ENCODE data around the gene TCF25.

TCF25 gene

DNA sequence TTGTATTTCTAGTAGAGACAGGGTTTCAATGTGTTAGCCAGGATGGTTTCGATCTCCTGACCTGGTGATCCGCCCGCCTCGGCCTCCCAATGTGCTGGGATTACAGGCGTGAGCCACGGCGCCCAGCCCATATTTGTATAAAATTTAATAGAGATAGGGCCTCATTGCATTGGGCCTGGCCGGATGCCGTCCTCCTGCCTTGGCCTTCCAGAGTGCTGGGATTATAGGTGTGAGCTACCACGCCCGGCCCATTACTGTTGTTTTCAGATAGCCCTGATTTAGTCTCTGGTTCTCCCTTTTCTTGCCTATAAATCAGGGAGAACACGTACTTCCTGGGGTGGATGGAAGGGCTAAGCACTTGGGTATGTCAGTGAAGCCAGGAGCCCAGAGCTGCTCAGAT, 78.7 kb downstream of the TCF25 start:
- TF ChIP-seq, protein P1, sequence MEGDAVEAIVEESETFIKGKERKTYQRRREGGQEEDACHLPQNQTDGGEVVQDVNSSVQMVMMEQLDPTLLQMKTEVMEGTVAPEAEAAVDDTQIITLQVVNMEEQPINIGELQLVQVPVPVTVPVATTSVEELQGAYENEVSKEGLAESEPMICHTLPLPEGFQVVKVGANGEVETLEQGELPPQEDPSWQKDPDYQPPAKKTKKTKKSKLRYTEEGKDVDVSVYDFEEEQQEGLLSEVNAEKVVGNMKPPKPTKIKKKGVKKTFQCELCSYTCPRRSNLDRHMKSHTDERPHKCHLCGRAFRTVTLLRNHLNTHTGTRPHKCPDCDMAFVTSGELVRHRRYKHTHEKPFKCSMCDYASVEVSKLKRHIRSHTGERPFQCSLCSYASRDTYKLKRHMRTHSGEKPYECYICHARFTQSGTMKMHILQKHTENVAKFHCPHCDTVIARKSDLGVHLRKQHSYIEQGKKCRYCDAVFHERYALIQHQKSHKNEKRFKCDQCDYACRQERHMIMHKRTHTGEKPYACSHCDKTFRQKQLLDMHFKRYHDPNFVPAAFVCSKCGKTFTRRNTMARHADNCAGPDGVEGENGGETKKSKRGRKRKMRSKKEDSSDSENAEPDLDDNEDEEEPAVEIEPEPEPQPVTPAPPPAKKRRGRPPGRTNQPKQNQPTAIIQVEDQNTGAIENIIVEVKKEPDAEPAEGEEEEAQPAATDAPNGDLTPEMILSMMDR (IDR thresholded peaks at IDR 0.05; ENCODE audit: low read depth, low read length) = no peak
- DNase-seq (ENCODE audit: extremely low read depth, low read depth) = no peak

DNA sequence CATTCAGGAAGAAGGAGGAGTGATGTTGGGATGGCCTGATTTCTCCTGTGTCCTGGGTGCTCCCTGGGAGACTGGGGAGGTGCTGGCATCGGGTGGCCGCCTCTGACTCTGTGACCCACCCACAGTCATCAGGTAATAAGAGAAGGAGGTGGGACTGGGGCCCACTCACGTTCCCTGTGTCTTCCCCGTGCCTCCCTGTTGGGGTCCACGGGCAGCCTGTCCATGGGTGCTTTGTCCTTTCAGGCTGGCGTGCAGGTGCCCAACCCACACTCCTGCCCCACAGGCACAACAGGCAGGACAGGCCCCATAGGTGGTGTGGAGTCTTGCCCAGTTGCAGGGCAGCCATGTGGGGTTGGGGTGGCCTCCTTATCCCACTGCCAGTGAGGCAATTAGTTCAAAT, 79.2 kb downstream of the TCF25 start:
- DNase-seq (ENCODE audit: extremely low read depth, low read depth) = no peak
- TF ChIP-seq, protein P1 (IDR thresholded peaks at IDR 0.05; ENCODE audit: low read depth, low read length) = no peak

GRCh38 chr16:89953671-89954406, 80.4 kb downstream of the TCF25 start:
- DNase-seq (ENCODE audit: extremely low read depth, low read depth) = no peak
- TF ChIP-seq, protein P1 (IDR thresholded peaks at IDR 0.05; ENCODE audit: low read depth, low read length) = no peak

GRCh38 chr16:89954462-89954861, 81.1 kb downstream of the TCF25 start:
- TF ChIP-seq, protein P1 (IDR thresholded peaks at IDR 0.05; ENCODE audit: low read depth, low read length) = no peak

DNA sequence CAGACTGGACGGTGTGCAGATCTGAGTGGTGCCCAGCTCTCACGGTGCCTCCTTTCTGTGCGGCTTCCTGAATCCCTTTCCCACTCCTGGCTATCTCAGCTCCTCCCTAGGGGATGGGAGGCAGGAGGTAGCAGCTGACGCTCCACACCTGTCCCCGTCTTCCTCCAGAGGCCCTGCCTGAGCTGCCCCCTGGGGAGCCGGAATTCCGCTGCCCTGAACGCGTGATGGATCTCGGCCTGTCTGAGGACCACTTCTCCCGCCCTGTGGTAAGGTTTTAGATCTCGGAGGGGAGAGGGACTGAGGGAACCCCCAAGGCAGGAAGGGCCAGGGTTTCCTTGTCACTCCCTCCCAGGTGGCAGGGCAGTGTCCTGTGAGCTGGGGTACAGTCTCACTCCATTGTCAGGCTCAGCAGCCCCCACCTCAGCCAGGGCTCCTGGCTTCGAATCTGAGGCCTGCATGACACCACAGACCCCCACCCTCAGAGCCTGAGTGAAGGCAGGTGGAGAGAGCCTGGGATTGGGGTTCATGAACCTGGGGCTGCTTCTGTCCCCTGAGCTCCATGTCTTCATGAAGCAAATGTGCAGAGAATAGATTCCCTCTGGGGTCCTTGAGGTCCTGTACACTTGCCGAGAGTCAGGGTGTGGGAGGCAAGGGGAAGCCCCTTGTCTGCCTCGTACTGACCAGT, 81.8 kb downstream of the TCF25 start:
- DNase-seq (ENCODE audit: extremely low read depth, low read depth) = no peak
- TF ChIP-seq, protein P1 (IDR thresholded peaks at IDR 0.05; ENCODE audit: low read depth, low read length) = no peak

More at GRCh38 chr16:89954462-89954861, 81.1 kb downstream of the TCF25 start:
- no peak for DNase-seq (ENCODE audit: extremely low read depth, low read depth)

DNA sequence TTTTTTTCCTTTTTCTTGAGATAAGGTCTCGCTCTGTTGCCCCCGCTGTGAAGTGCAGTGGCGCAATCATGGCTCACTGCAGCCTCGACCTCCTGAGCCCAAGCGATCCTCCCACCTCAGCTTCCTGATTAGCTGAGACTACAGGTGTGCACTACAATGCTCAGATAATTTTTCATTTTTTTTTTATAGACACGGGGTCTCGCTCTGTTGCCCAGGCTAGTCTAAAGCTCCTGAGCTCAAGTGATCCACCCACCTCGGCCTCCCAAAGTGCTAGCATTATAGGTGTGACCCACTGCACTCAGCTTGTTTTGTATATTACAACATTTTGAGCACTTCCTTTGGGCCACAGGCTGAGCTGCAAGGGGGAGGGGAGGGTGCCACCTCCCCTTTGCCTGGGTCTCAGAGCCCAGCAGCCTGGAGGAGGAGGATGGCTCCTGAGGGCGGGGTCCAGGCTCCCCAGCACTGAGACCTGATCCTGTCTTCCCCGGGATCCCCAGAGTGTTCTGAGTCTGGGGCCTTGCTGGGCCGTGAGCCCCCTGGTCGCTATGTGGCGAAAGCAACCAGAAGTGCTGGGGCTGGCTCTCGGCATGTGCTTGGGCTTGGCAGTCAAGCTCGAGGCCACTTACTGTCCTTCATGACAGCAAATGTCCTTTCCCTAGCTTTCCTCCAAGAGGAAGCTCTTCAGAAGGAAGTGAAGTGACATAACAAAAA, 83.3 kb downstream of the TCF25 start:
- TF ChIP-seq, protein P1 (IDR thresholded peaks at IDR 0.05; ENCODE audit: low read depth, low read length) = no peak
- DNase-seq (ENCODE audit: extremely low read depth, low read depth) = no peak

Data from AG09319 (cell line).